ENCODE measurements around the gene SDHC. TPM values are rescaled to one million over a fixed set of nuclear protein-coding genes. Genes with fewer than 3 reads are reported as not detected.

The SDHC gene
- total RNA-seq, 3 donors from 2014 or later (not counting 1 experiment from before 2014, with no cell fraction given): 74.5 to 97.3 (median 86.0) TPM

DNA sequence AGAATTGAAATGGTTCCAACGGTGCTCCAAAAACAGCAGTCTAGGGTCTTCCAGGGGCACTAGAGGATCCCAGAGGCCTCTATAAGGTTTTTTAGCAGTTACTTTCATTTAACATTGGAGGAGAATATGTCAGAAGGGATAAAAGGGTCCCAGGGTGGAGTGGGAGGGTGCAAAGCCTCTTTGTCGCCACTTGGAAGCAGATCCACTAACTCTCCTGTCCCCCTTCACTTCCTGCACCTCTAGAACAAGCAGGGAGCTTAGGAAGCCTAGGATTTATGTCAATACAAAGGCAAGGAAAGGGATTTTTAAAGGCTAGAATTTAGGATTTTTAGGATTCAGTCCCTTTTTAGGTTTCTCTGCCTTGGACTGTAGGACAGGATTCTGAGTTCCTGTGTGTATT is 47.3 kb upstream of the SDHC start:
- TF ChIP-seq, protein P1, sequence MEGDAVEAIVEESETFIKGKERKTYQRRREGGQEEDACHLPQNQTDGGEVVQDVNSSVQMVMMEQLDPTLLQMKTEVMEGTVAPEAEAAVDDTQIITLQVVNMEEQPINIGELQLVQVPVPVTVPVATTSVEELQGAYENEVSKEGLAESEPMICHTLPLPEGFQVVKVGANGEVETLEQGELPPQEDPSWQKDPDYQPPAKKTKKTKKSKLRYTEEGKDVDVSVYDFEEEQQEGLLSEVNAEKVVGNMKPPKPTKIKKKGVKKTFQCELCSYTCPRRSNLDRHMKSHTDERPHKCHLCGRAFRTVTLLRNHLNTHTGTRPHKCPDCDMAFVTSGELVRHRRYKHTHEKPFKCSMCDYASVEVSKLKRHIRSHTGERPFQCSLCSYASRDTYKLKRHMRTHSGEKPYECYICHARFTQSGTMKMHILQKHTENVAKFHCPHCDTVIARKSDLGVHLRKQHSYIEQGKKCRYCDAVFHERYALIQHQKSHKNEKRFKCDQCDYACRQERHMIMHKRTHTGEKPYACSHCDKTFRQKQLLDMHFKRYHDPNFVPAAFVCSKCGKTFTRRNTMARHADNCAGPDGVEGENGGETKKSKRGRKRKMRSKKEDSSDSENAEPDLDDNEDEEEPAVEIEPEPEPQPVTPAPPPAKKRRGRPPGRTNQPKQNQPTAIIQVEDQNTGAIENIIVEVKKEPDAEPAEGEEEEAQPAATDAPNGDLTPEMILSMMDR (IDR thresholded peaks at IDR 0.05): no peak
- Histone ChIP-seq H3K36me3 (ENCODE audit: control insufficient read depth, insufficient read depth, low read length) (no peaks in the 10 kb centered on the region), H3K9me3 (ENCODE audit: control insufficient read depth, insufficient read depth, low read length) (no peaks in the 10 kb centered on the region), H3K27me3 (ENCODE audit: control insufficient read depth, insufficient read depth, low read length) (no peaks in the 10 kb centered on the region), H3K27ac (ENCODE audit: low read length) (no peak overlapping the region), H3K4me1 (ENCODE audit: control insufficient read depth, insufficient read depth, low read length) (no peaks in the 10 kb centered on the region), H3K4me3 (ENCODE audit: low read length) (no peak overlapping the region)
- H3K27me3 Mint-ChIP-seq (ENCODE audit: low read depth in 2 of 2): peaks cover under 1 to 2% of the 10 kb centered on the region in 2 donors
- no peaks in the 10 kb centered on the region for H3K36me3 Mint-ChIP-seq
- H3K9me3 Mint-ChIP-seq: no peaks in the 10 kb centered on the region
- H3K27ac Mint-ChIP-seq: no peak overlapping the region
- H3K4me1 Mint-ChIP-seq: peaks cover 0 to 5% of the 10 kb centered on the region in 2 donors
- H3K4me3 Mint-ChIP-seq: no peak overlapping the region
- intact Hi-C loops (cut with micrococcal nuclease): no loop called here
- DNase-seq (no peak), ATAC-seq (no peak)
- WGBS (ENCODE audit: insufficient coverage): 86% methylated on average over 1 of the region's 2 CpGs

DNA sequence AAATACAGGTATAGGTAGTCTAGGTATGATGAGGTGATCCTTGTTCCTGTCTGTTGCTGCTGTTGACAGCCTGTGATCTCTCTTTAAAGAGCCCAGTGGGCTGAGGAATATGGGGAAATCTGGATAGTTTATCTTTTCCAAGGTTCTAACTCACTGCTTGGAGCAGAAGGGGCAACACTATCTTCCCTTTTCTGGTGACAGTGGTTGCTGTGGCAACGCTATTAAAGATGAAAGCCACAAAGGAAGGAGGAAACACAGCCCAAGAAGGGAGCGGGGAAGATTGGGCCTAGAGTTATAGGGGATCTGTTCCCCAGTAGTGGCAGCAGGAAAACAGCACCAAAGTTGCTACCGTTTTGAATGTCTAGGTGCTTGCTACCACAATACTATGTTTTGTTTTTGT is 46.9 kb upstream of the SDHC start:
- TF ChIP-seq, protein P1 (IDR thresholded peaks at IDR 0.05): no peak
- no peaks in the 10 kb centered on the region for H3K9me3 Mint-ChIP-seq
- no peak overlapping the region for H3K27ac Mint-ChIP-seq
- WGBS (ENCODE audit: insufficient coverage): 19% methylated on average over 3 of the region's 3 CpGs
- no peak overlapping the region for H3K4me3 ChIP-seq (ENCODE audit: low read length)
- H3K27me3 ChIP-seq (ENCODE audit: control insufficient read depth, insufficient read depth, low read length): no peaks in the 10 kb centered on the region
- H3K36me3 Mint-ChIP-seq: no peaks in the 10 kb centered on the region
- DNase-seq (no peak), ATAC-seq (no peak)
- no peaks in the 10 kb centered on the region for H3K9me3 ChIP-seq (ENCODE audit: control insufficient read depth, insufficient read depth, low read length)
- intact Hi-C loops (cut with micrococcal nuclease): no loop called here
- H3K27ac ChIP-seq (ENCODE audit: low read length): no peak overlapping the region
- no peaks in the 10 kb centered on the region for H3K36me3 ChIP-seq (ENCODE audit: control insufficient read depth, insufficient read depth, low read length)
- no peak overlapping the region for H3K4me3 Mint-ChIP-seq
- H3K4me1 Mint-ChIP-seq: peaks cover 0 to 5% of the 10 kb centered on the region in 2 donors
- no peaks in the 10 kb centered on the region for H3K27me3 Mint-ChIP-seq (ENCODE audit: low read depth in 2 of 2)
- no peaks in the 10 kb centered on the region for H3K4me1 ChIP-seq (ENCODE audit: control insufficient read depth, insufficient read depth, low read length)

DNA sequence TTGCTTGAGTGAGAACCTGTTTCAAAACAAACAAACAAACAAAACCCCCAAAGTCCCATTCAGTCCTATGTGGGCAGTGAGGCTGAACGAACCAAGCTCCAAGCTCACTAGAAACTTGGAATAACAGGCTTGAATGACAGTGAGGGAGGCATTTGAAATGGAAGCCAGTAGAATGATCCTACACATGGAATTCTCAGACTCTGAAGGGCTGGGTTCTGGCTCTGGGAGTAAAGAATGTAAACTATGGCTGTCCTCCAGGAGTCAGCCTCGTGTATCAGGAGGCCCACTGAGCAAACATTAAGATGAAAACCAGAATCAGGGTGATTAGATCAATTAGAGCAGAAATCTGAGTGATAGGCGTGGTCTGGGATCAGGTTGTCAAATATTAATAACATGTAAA is 40.8 kb upstream of the SDHC start:
- WGBS (ENCODE audit: insufficient coverage): 63% methylated on average over 3 of the region's 3 CpGs
- H3K27me3 Mint-ChIP-seq (ENCODE audit: low read depth in 2 of 2): peaks cover 20 to 23% of the 10 kb centered on the region in 2 donors
- Histone ChIP-seq H3K9me3 (ENCODE audit: control insufficient read depth, insufficient read depth, low read length) (no peaks in the 10 kb centered on the region), H3K4me1 (ENCODE audit: control insufficient read depth, insufficient read depth, low read length) (no peaks in the 10 kb centered on the region), H3K27ac (ENCODE audit: low read length) (no peak overlapping the region), H3K27me3 (ENCODE audit: control insufficient read depth, insufficient read depth, low read length) (peaks cover 3% of the 10 kb centered on the region), H3K36me3 (ENCODE audit: control insufficient read depth, insufficient read depth, low read length) (no peaks in the 10 kb centered on the region), H3K4me3 (ENCODE audit: low read length) (no peak overlapping the region)
- no peaks in the 10 kb centered on the region for H3K9me3 Mint-ChIP-seq
- ATAC-seq: no peak
- DNase-seq: no peak
- H3K27ac Mint-ChIP-seq: no peak overlapping the region
- no peaks in the 10 kb centered on the region for H3K4me1 Mint-ChIP-seq
- no peak overlapping the region for H3K4me3 Mint-ChIP-seq
- TF ChIP-seq, protein P1 (IDR thresholded peaks at IDR 0.05): no peak
- H3K36me3 Mint-ChIP-seq: no peaks in the 10 kb centered on the region
- intact Hi-C loops (cut with micrococcal nuclease): no loop called here

DNA sequence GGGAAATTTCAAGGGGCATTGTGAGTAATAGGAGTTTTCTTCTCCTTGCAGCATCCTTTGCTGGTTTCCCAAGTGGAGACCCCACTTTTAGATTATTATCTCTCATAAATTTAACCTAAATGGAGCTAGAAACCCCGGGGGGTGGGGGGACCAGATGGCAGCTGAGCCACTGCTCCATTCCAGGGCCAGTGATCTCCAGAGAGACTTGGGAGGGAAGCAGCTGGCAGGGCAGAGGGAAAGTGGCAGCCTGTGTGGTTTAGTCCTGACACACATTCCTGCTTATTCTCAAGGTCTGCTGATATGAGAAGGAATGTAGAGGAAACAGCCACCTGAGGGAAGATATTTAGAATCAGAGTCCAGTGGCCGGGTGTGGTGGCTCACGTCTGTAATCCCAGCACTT is 39.3 kb upstream of the SDHC start:
- intact Hi-C loops (cut with micrococcal nuclease): no loop called here
- H3K27me3 Mint-ChIP-seq (ENCODE audit: low read depth in 2 of 2): peaks cover 20 to 23% of the 10 kb centered on the region in 2 donors
- no peak overlapping the region for H3K27ac Mint-ChIP-seq
- Histone ChIP-seq H3K36me3 (ENCODE audit: control insufficient read depth, insufficient read depth, low read length) (no peaks in the 10 kb centered on the region), H3K27ac (ENCODE audit: low read length) (no peak overlapping the region), H3K4me1 (ENCODE audit: control insufficient read depth, insufficient read depth, low read length) (no peaks in the 10 kb centered on the region), H3K4me3 (ENCODE audit: low read length) (no peak overlapping the region), H3K9me3 (ENCODE audit: control insufficient read depth, insufficient read depth, low read length) (no peaks in the 10 kb centered on the region), H3K27me3 (ENCODE audit: control insufficient read depth, insufficient read depth, low read length) (peaks cover 3% of the 10 kb centered on the region)
- ATAC-seq (no peak), DNase-seq (no peak)
- 89% methylated on average over 3 of the region's 3 CpGs for WGBS (ENCODE audit: insufficient coverage)
- no peaks in the 10 kb centered on the region for H3K36me3 Mint-ChIP-seq
- H3K4me1 Mint-ChIP-seq: no peaks in the 10 kb centered on the region
- H3K9me3 Mint-ChIP-seq: no peaks in the 10 kb centered on the region
- no peak overlapping the region for H3K4me3 Mint-ChIP-seq
- TF ChIP-seq, protein P1 (IDR thresholded peaks at IDR 0.05): no peak
